ENCODE results near the gene FBXO34.

DNA sequence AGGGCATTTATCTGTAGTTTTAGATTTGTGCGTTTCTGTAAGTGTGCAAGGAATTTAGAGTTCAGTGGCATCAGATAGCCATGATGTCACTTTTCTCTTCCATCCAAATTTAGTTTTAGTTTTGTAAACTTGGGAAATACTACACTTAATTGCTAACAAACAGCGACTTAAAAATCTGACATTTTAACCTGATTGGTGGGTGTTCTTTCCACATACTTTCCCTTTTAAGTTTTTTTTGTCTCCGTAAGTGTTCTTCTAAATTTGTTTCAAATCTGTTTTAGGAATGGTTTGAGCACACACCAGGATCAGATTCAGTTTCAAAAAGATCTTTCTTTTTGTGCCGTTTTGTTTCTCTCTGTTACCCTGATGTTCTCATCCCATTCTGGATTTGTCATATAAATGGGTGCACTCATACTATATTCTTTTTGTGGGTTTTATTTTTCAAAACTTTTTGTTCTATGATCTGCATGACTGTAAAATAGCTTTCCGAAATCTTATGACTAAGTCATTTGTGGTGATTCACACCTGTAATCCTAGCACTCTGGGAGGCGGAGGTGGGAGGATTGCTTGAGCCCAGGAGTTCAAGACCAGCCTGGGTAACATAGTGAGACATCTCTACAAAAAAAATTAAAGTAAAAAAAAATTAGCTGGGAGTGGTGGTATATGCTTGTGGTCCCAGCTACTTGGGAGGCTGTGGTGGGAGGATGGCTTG is 58.9 kb downstream of the FBXO34 start:
- TF ChIP-seq, protein P1, sequence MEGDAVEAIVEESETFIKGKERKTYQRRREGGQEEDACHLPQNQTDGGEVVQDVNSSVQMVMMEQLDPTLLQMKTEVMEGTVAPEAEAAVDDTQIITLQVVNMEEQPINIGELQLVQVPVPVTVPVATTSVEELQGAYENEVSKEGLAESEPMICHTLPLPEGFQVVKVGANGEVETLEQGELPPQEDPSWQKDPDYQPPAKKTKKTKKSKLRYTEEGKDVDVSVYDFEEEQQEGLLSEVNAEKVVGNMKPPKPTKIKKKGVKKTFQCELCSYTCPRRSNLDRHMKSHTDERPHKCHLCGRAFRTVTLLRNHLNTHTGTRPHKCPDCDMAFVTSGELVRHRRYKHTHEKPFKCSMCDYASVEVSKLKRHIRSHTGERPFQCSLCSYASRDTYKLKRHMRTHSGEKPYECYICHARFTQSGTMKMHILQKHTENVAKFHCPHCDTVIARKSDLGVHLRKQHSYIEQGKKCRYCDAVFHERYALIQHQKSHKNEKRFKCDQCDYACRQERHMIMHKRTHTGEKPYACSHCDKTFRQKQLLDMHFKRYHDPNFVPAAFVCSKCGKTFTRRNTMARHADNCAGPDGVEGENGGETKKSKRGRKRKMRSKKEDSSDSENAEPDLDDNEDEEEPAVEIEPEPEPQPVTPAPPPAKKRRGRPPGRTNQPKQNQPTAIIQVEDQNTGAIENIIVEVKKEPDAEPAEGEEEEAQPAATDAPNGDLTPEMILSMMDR (IDR thresholded peaks at IDR 0.05): no peak
- TF ChIP-seq POLR2A (IDR thresholded peaks at IDR 0.05): no peak

Measured in thyroid gland (tissue), 4 donors.